Ecto neural progenitor cell (in vitro differentiated cells): ENCODE measurements around the gene BDNF.

Experiments
- DNase-seq: peaks from one replicate; pipeline ENCODE4 v3.0.0-alpha.2; 2018; ENCODE audit warnings: low spot score

BDNF gene

GRCh38 chr11:27625347-27625912, 74.8 kb downstream of the BDNF start:
- no peak for DNase-seq

- DNase-seq = no peak
Measured at GRCh38 chr11:27623945-27624523, 76.2 kb downstream of the BDNF start.

GRCh38 chr11:27622541-27623300, 77.5 kb downstream of the BDNF start:
- DNase-seq = no peak

- DNase-seq = no peak
Measured at GRCh38 chr11:27621405-27622161, 78.7 kb downstream of the BDNF start.

GRCh38 chr11:27619763-27620335, 80.4 kb downstream of the BDNF start:
- DNase-seq = no peak

GRCh38 chr11:27619039-27619574, 81.1 kb downstream of the BDNF start:
- no peak for DNase-seq

- DNase-seq = no peak
Measured at GRCh38 chr11:27618281-27618915, 81.9 kb downstream of the BDNF start.

GRCh38 chr11:27616711-27617110, 83.5 kb downstream of the BDNF start:
- no peak for DNase-seq

- DNase-seq = no peak
Measured at GRCh38 chr11:27615833-27616232, 84.4 kb downstream of the BDNF start.

GRCh38 chr11:27614092-27614491, 86.2 kb downstream of the BDNF start:
- DNase-seq = no peak

GRCh38 chr11:27612932-27613880, 87.0 kb downstream of the BDNF start:
- DNase-seq = no peak

GRCh38 chr11:27611947-27612455, 88.3 kb downstream of the BDNF start:
- DNase-seq = no peak

- no peak for DNase-seq
Measured at GRCh38 chr11:27611390-27611789, 88.9 kb downstream of the BDNF start.

- no peak for DNase-seq
Measured at GRCh38 chr11:27610946-27611345, 89.3 kb downstream of the BDNF start.

- no peak for DNase-seq
Measured at GRCh38 chr11:27610280-27610679, 90.0 kb downstream of the BDNF start.

- no peak for DNase-seq
Measured at GRCh38 chr11:27608951-27609350, 91.3 kb downstream of the BDNF start.

- no peak for DNase-seq
Measured at GRCh38 chr11:27605422-27605821, 94.8 kb downstream of the BDNF start.
